ENCODE results near the gene NOP9.

NOP9 gene

DNA sequence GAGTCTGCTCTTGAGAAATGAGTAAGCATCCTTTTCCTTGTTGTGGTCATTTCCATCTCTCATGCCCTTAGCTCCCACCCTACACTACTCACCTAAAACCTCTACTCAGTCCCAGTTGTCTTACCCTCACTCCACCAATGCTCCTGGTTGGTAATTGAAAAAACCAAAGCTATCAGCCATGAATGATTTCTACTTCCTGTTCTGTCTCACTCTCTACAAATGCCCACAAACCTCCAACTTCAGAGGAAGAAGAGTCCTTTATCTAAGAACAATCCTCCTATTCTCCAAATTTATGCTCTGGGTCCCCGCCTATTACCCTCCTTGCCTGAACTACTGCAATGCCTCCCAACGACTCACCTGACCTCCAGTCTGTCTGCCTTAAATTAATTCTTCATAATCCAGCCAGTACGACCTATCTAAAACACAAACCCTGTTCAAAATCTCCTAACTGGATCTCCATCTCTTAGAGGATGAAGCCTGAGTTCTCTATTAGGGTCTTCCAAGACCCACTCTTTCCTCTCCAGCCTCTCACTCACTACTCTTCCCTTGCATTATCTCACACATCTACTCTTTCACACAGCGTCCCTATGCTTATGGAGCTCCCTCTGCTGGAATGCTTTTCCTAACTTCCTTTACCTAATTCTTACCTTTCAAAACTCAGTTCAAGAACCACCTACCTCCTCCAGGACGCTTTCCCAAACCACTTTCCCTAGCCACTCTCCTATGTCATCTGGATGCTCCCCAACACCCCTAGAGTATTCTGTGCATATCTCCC, 2.3 kb upstream of the NOP9 start:
- peak; percentile 76 for DNase-seq (ENCODE audit: low read depth)
- TF ChIP-seq, protein P1, sequence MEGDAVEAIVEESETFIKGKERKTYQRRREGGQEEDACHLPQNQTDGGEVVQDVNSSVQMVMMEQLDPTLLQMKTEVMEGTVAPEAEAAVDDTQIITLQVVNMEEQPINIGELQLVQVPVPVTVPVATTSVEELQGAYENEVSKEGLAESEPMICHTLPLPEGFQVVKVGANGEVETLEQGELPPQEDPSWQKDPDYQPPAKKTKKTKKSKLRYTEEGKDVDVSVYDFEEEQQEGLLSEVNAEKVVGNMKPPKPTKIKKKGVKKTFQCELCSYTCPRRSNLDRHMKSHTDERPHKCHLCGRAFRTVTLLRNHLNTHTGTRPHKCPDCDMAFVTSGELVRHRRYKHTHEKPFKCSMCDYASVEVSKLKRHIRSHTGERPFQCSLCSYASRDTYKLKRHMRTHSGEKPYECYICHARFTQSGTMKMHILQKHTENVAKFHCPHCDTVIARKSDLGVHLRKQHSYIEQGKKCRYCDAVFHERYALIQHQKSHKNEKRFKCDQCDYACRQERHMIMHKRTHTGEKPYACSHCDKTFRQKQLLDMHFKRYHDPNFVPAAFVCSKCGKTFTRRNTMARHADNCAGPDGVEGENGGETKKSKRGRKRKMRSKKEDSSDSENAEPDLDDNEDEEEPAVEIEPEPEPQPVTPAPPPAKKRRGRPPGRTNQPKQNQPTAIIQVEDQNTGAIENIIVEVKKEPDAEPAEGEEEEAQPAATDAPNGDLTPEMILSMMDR (IDR thresholded peaks at IDR 0.05; ENCODE audit: insufficient read depth, low read depth, low read length, missing control alignments) = peak; percentile 81
- no peak overlapping the region for H3K4me3 ChIP-seq (ENCODE audit: low read length)

DNA sequence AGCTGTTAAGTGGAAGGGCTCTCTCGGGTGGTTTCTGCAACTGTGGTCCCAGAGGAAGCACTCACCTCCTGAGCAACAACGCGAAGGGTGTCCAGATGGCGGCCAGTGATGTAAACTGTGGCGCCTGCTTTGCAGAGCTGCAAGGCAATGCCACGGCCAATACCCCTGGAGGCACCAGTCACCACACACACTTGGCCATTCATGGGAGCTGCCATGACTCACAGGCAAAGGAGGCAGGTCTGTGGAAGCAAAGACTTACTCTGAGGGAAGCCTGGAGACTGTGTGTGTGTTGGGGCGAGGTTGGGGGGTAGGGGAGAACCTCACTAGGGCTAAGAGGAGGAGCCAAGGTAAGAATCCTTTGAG, 777 bp upstream of the NOP9 start:
- TF ChIP-seq, protein P1 (IDR thresholded peaks at IDR 0.05; ENCODE audit: insufficient read depth, low read depth, low read length, missing control alignments) = peak; percentile 4
- H3K4me3 ChIP-seq (ENCODE audit: low read length) = peak overlapping the region; percentile 79
- DNase-seq (ENCODE audit: low read depth) = peak; percentile 95

DNA sequence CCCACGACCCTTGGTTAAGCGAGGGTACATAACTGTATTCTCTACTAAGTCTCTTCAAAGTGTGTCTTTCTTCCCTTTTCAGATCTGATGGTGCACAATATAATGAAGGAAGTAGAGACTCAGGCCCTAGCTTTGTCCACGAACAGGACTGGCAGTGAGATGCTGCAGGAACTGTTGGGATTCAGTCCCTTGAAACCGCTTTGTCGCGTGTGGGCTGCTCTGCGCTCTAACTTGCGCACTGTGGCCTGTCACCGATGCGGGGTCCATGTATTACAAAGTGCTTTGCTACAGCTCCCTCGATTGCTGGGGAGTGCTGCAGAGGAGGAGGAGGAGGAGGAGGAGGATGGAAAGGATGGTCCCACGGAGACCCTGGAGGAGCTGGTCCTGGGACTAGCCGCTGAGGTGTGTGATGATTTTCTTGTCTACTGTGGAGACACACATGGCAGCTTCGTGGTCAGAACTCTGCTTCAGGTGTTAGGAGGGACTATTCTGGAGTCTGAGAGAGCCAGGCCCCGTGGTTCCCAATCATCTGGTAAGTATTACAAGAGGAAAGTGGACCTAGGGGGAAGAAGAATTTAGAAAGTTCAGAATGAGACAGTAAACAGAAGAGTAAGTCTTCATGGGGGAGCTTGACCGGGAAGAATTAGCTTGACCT, 803 bp downstream of the NOP9 start:
- DNase-seq (ENCODE audit: low read depth) = no peak
- H3K4me3 ChIP-seq (ENCODE audit: low read length) = peak overlapping the region; percentile 79
- TF ChIP-seq, protein P1 (IDR thresholded peaks at IDR 0.05; ENCODE audit: insufficient read depth, low read depth, low read length, missing control alignments) = no peak

DNA sequence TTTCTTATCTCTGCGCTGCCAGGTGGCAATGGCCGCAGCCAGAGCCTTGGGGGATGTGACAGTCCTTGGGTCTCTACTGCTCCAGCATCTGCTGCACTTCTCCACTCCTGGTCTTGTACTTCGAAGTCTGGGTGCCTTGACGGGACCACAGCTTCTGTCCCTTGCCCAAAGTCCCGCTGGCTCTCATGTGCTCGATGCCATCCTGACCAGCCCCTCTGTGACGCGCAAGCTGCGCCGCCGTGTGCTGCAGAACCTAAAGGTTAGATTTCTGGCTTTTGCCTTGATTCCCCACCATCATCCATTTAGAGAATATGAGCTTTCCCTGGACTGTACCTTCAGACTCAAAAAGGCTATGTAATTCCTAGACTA, 4.4 kb downstream of the NOP9 start:
- DNase-seq (ENCODE audit: low read depth) = no peak
- TF ChIP-seq, protein P1 (IDR thresholded peaks at IDR 0.05; ENCODE audit: insufficient read depth, low read depth, low read length, missing control alignments) = no peak
- no peak overlapping the region for H3K4me3 ChIP-seq (ENCODE audit: low read length)

DNA sequence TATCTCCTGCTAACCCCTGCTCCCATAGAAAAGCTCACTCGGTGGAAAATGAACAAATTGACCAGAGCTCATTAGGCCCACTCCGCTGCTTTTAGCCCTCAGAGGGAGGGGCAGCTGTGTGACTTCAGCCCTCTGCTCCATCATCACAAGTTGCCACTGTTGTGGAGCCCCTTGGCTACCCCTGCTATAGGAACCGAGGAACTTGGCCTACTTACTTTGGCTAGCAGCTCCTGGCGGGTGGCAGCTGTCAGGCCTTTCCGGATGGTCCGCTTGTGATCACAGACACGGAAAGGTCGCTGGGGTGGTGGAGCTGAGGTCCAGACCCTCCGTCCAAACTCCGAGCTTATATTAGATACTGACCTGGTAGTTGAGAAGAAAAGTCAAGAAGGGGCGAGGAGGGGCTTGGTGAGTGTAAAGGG, 7.5 kb downstream of the NOP9 start:
- TF ChIP-seq, protein P1 (IDR thresholded peaks at IDR 0.05; ENCODE audit: insufficient read depth, low read depth, low read length, missing control alignments) = no peak
- no peak overlapping the region for H3K4me3 ChIP-seq (ENCODE audit: low read length)
- DNase-seq (ENCODE audit: low read depth) = no peak

DNA sequence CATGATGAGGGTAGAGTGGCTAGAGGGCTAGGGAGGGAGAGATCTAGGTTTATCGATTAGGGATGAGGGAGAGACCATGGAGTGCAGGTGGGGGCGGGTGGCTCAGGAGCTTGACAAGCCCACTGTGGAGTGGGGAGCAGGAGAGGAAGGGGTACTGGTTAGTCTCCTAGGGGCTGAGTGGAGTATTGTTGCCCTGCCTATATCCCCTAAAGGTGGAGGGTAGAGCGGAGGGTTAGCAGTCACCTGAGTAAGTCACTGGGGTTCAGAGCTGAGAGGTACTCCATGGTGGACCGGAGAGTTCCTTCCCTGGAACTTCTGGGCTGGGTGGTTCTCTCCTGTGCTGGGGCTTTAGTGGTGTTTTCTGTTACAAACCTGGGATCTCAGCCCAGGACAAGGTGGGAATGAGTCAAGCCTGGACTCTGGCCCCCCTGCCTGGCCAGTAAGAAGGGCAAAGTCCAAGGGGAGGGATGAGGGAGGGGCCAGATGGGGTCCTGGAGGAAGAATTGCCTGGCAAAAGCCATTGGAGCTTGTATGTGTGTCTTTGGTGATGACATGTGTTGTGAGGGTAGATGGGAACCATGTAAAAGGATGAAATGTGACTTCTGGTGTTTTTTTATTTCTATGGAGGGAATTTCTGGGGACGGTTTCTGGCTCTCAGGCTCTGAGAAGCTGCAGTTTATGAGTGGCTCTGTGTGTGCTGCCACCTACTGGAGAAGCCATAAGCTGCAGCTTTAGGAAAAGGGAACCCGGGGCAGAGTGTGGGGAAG, 8.1 kb downstream of the NOP9 start, which contains the start of gene CIDEB:
Gene CIDEB, minus strand, starts transcription at position 403 of the 767 bp plus-strand sequence. Its CDS starts 119 bp downstream, at position 284.
- no peak within 1 kb of the TSS for H3K4me3 ChIP-seq (ENCODE audit: low read length)
- DNase-seq (ENCODE audit: low read depth) = peak; percentile 59
- TF ChIP-seq, protein P1 (IDR thresholded peaks at IDR 0.05; ENCODE audit: insufficient read depth, low read depth, low read length, missing control alignments) = peak; percentile 98

Measured in epithelial cell of esophagus (primary cell).